ENCODE measurements around the gene ENPP6.

Gene ENPP6

DNA sequence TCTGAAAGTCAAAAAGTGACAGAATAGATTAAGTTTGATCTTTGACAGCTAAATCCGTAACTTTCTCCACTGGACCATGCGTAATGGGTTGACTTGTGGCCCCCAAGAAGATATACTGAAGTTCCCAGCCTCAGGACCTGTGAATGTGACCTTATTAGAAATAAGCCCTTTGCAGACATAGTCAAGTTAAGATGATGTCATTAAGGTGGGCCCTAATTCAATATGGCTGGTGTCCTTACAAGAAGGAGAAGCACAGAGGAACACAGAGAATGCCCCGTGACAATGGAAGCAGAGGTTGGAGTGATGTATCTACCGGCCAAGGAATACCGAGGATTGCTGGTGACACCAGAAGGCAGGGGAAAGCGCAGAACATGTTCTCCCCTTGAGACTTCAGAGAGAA lies 14.4 kb downstream of the ENPP6 start:
- intact Hi-C loops (cut with DNase I; ENCODE audit: low total_unique reads) = no loop called here
- DNase-seq = no peak
- H3K4me1 ChIP-seq = no peaks in the 10 kb centered on the region
- no peak overlapping the region for H3K27ac ChIP-seq
- TF ChIP-seq, protein P1, sequence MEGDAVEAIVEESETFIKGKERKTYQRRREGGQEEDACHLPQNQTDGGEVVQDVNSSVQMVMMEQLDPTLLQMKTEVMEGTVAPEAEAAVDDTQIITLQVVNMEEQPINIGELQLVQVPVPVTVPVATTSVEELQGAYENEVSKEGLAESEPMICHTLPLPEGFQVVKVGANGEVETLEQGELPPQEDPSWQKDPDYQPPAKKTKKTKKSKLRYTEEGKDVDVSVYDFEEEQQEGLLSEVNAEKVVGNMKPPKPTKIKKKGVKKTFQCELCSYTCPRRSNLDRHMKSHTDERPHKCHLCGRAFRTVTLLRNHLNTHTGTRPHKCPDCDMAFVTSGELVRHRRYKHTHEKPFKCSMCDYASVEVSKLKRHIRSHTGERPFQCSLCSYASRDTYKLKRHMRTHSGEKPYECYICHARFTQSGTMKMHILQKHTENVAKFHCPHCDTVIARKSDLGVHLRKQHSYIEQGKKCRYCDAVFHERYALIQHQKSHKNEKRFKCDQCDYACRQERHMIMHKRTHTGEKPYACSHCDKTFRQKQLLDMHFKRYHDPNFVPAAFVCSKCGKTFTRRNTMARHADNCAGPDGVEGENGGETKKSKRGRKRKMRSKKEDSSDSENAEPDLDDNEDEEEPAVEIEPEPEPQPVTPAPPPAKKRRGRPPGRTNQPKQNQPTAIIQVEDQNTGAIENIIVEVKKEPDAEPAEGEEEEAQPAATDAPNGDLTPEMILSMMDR (IDR thresholded peaks at IDR 0.05) = no peak
- no peaks in the 10 kb centered on the region for H3K9me3 ChIP-seq
- no peaks in the 10 kb centered on the region for H3K36me3 ChIP-seq
- H3K27me3 ChIP-seq = no peaks in the 10 kb centered on the region
- H3K4me3 ChIP-seq = no peak overlapping the region

DNA sequence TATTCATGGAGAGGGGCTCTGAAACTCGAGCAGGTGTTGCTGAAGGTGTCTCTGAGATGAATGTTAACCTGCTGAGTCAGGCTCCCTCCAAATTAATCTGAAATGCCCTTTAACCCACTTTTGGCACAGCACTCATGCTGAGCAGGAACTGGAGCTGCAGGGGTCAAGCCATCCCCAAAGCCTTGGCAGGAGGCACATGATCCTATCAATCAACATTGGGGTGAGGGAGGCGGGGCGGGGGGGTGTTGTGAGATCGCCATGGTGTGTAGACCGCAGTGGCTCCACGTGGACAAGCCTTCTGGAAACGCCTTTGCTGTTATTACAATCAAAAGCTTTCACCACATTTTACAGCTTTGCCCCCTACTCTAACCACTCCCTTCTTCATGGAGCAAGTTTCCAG lies 16.5 kb downstream of the ENPP6 start:
- H3K27ac ChIP-seq = no peak overlapping the region
- H3K9me3 ChIP-seq = no peaks in the 10 kb centered on the region
- H3K27me3 ChIP-seq = no peaks in the 10 kb centered on the region
- H3K4me1 ChIP-seq = no peaks in the 10 kb centered on the region
- intact Hi-C loops (cut with DNase I; ENCODE audit: low total_unique reads) = no loop called here
- H3K4me3 ChIP-seq = no peak overlapping the region
- TF ChIP-seq, protein P1 (IDR thresholded peaks at IDR 0.05) = no peak
- no peaks in the 10 kb centered on the region for H3K36me3 ChIP-seq
- no peak for DNase-seq

- H3K27me3 ChIP-seq = no peaks in the 10 kb centered on the region
- H3K4me1 ChIP-seq = no peaks in the 10 kb centered on the region
- TF ChIP-seq, protein P1 (IDR thresholded peaks at IDR 0.05) = no peak
- H3K9me3 ChIP-seq = no peaks in the 10 kb centered on the region
- no peak for DNase-seq
- no peak overlapping the region for H3K4me3 ChIP-seq
- H3K36me3 ChIP-seq = no peaks in the 10 kb centered on the region
- intact Hi-C loops (cut with DNase I; ENCODE audit: low total_unique reads) = no loop called here
- H3K27ac ChIP-seq = no peak overlapping the region
These were observed 17.4 kb downstream of the ENPP6 start for GRCh38 chr4:184200296-184200695.

GRCh38 chr4:184199780-184200179 lies 17.9 kb downstream of the ENPP6 start:
- Histone ChIP-seq H3K4me1 (no peaks in the 10 kb centered on the region), H3K27ac (no peak overlapping the region), H3K36me3 (no peaks in the 10 kb centered on the region), H3K4me3 (no peak overlapping the region), H3K27me3 (no peaks in the 10 kb centered on the region), H3K9me3 (no peaks in the 10 kb centered on the region)
- intact Hi-C loops (cut with DNase I; ENCODE audit: low total_unique reads) = no loop called here
- TF ChIP-seq, protein P1 (IDR thresholded peaks at IDR 0.05) = no peak
- no peak for DNase-seq

- TF ChIP-seq, protein P1 (IDR thresholded peaks at IDR 0.05) = no peak
- Histone ChIP-seq H3K27me3 (no peaks in the 10 kb centered on the region), H3K4me1 (no peaks in the 10 kb centered on the region), H3K36me3 (no peaks in the 10 kb centered on the region), H3K4me3 (no peak overlapping the region), H3K9me3 (no peaks in the 10 kb centered on the region), H3K27ac (no peak overlapping the region)
- intact Hi-C loops (cut with DNase I; ENCODE audit: low total_unique reads) = no loop called here
- DNase-seq = no peak
These were observed 19.5 kb downstream of the ENPP6 start for GRCh38 chr4:184198190-184198589.

DNA sequence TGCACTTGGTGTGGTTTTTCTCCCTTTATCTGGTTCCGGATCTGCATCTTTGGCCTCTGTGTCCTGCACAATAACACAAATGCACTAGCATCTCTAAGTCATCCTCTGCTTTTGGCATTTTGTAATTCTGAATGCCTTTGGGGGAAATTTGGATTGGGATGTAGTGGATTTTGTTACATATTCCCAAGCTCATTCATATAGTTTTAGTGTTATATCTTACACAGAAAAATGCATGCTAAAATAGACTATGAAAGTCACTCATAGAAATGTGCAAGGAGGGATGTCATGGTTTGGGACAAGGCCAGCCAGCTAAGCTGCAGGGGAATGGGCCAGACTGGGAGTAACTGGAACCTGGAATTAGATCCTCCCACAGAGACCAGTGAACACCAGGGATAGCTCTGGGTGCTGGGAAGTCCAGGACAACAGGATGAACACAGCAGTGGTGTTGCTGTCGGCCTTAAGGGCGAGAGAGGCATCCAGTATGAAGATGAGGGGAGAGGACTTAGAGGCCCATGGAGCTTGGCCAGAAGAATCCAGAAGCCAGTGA lies 20.1 kb downstream of the ENPP6 start:
- intact Hi-C loops (cut with DNase I; ENCODE audit: low total_unique reads) = no loop called here
- Histone ChIP-seq H3K4me3 (no peak overlapping the region), H3K9me3 (no peaks in the 10 kb centered on the region), H3K36me3 (no peaks in the 10 kb centered on the region), H3K27me3 (no peaks in the 10 kb centered on the region), H3K27ac (no peak overlapping the region), H3K4me1 (no peaks in the 10 kb centered on the region)
- TF ChIP-seq, protein P1 (IDR thresholded peaks at IDR 0.05) = no peak
- no peak for DNase-seq

All from tibial artery (tissue), 4 donors.